NCI-H2107 treated with DMSO at 0.1 percent for 48 hours (cell line): ENCODE data around the gene APOM.

Source experiments
- DNase-seq: peaks from one replicate; lab custom pipeline; 2025; ENCODE audit not compliant: unreplicated experiment; lab: John Stamatoyannopoulos, UW

The APOM gene

DNA sequence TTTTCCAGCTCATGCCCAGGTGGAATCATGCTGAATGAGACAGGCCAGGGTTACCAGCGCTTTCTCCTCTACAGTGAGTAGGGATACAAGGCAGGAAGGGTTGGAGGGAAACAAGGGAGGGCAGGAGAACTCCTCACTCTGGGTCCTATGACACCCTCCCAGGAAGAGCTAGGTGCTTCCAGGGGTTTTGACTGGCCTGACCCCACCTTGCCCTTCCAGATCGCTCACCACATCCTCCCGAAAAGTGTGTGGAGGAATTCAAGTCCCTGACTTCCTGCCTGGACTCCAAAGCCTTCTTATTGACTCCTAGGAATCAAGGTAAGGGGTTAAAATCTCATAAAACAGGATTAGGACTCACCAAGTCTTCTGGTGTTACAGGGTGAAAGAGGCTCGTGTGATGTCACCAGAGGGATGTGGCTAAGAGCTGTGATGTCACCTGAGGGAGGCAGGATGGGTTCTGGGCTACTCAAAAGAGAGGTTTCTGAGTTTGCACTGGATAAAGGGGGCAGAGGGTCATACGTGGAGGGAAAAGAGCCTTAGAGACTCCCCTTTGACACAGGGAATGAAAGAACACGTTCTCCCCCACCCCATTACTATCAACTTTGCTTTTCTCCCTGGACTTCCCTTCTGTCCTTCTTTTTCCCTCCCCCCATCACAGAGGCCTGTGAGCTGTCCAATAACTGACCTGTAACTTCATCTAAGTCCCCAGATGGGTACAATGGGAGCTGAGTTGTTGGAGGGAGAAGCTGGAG is 1.9 kb downstream of the APOM start:
- DNase-seq, result no peak

DNA sequence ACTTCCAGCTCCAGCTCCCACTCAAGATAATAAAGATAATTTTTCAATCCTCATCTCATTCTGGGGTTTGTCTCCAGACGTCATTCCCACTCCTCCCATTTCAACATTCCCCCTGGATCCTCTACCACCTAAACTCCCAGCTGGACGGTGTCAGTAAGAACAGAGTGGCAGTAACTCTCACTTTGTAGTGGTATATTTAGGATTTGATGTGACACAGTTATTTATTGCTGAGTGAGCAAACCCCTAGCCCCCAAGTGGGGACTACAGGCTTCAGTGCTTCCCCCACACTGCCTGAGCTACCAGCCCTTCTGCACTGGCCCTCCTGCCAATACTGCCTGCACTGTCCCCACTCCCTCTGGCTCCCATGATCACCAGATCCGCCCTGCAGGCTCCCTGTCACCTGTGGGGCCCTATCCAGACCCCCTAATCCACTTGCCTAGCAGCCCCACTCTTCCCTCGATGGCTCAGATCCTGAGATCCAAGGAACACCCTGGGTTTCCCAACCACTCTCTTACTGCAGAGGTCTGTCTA is 2.5 kb downstream of the APOM start:
- DNase-seq, result no peak

- no peak for DNase-seq
These were observed 3.4 kb downstream of the APOM start for GRCh38 chr6:31658983-31659648.

DNA sequence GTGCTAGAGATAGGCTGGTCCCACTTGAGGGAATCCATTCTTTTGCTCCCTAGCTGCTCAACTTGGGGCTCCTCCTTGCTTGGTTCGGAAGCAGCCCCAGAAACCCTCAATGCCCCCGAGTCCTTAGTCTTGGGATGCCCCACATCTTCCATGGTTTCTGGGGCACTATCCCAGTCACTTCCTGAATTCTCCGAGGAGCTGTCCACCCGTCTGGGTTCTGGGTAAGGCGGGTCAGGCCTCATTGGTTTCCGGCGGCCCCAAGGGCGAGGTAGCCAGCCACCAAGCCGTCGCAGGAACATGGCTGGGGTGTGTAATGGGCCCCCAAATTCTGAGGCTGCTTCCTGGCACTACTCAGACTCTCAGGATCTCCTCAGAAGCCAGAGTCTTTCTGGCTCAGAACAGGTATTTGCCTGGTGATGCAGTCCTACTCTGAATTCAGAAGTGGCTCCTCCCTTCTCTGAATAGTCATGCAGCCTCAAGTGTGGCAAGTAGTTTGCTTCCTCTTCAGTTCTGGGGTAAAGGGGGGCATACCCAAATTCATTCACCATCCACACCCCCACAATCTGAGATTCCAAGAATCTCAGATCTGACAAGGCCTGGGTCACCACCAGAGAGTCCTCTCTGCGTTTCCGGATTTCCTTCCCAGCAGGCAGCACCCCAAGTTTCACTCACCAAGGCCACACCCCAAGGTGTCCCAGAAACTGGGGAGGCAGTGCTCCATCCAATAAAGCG is 4.1 kb downstream of the APOM start:
- no peak for DNase-seq

DNA sequence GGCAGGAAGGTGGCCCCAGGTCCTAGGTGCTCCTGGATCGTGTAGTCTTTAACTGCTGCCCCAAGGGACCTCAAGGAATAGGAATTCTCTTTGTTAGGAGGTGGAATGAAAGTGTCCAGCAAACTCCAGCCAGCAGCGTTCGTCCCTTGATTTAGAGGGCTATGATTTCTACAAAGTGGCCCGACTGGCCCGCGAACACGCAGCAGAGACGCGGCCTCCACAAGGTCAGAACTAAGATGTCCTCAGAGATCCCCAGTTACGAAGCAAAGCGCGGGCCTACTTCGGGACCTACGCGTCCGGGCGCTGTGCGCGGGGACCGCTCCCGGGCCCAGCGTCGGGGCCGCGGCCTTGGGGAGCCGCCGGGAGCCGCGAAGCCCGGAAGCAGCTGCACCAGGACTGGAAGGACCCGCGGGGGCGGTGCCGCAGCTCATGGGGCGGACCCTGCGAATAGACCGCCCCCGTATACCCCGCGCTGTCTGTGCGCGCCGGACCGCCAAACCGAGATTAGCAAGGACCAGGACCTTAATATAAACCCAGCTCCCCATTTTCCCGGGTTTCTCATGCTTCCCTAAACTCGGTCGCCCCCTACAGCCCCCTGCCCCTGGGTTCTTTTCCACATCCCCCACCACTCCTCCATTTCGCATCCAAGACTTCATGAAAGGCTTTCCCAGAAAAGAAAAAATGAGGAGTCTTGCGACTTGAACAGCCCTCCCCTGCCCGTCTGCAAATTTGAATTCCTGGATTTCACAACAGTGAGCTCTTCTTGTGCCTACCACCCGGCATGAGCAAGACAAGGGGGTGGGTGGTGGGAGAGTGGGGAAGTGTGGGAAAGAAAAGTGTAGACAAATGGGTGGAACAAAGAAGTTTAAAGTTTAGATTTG is 4.9 kb downstream of the APOM start, which contains the start of gene C6orf47:
TSS of gene C6orf47 (minus strand) at position 398 of the 881 bp plus-strand sequence. CDS start 831 bp downstream, outside the sequence.
- DNase-seq, result peak; percentile 30

DNA sequence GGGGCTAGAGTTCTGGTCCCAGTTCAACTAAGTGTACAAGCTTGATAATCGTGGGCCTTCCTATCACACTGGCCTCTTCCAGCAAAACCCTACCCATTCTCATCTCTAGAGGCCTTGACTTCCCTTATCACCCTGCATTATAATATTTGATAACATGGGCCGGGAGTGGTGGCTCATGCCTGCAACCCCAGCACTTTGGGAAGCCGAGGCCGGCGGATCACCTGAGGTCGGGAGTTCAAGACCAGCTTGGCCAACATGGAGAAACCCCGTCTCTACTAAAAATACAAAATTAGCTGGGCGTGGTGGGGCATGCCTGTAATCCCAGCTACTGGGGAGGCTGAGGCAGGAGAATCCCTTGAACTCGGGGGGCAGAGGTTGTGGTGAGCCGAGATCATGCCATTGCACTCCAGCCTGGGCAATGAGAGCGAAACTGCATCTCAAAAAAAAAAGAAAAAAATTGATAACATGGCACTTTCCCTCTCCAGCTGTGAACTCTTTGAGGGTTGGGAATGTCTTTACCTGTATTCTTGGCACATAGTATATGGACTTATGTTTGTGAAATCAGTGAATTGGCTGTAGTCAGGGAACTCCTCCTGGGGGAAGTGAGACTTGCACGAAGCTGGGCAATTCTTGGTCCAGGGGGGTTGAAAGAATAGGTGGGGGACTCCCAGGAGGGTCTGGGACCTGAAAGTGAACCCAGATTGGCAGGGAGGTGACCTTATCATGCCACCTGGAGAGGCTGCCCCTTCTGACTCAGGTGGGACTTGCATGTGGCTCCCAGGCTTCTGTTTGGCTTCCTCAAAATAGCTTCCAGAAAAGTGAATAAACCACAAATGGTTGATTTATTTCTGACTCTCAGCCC is 5.8 kb downstream of the APOM start:
- no peak for DNase-seq

DNA sequence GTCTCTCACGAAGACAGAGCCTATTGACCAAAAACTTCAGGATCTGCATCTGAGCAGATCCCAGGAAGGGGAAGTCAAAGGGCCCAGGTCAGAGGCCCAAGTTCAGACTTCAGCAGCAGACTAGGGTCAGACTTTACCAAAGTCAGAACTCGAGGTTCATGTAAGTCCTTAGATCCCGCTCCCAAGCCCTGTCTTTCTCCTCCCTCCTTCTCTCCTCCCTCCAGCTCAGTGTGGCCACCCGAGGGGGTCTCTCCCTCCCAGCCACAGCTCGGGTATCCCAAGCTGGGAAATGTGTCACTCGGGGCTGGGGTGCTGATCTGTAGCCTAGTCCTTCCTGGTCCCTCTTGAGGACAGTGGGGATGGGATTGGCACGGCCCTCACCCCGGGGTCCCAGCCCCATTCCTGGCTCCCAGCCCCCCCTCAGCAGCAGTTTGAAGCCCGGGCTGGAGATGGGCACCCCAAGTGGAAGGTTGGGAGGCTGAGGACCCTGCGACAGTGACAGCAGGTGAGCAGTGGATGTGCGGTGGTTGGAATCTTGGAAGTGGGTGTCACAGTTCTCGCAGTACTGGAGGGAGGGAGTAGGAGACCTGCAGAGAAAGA is 6.5 kb downstream of the APOM start:
- no peak for DNase-seq

DNA sequence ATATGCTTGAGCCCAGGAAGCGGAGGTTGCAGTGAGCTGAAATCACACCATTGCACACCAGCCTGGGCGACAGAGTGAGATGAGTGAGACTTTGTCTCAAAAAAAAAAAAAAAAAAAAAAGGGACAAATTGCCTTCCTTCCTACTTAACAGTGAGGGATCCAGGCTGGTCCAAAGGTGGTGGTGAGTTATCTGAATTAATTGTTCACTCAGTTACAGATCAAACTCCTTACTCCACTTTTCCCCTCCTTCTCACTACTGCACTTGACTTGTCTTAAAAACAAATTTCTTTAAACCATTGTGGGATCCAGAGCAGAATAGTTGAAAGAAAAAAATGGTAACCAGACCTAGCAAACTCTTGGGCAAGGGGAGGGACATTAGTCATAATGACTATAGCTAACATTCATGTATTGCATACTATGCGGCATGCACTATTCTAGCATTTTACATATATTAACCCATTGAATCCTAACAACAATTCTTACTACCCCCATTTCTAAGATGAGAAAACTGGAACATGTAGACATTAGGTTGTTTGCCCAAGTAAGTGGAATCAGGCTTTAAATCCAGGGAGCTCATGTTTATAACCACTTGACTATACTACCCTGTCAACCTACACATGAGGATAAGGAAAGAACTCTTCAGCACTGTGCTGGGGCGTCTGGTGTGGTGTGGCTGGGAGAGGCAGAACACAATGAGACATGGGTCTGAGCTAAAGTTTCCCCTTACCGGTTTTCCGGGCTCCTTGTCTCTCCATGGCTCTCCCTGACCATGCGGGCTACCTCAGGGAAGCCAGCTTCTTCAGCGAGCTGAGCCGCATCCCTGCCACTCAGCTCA is 7.6 kb downstream of the APOM start:
- no peak for DNase-seq

- DNase-seq, result no peak
These were observed 8.5 kb downstream of the APOM start for GRCh38 chr6:31663961-31664789.

GRCh38 chr6:31664790-31665500 is 9.3 kb downstream of the APOM start, which contains the start of gene GPANK1:
TSS of gene GPANK1 (minus strand) at chr6:31664997. CDS start at chr6:31664478, 519 bp downstream.
- DNase-seq, result peak; percentile 72

- peak; percentile 94 for DNase-seq
These were observed 10.0 kb downstream of the APOM start, which contains the start of gene CSNK2B for GRCh38 chr6:31665501-31666336. TSS of gene CSNK2B (plus strand) at chr6:31666080. CDS start at chr6:31666832, 752 bp downstream.

GRCh38 chr6:31666337-31666965 is 10.8 kb downstream of the APOM start:
- no peak for DNase-seq

DNA sequence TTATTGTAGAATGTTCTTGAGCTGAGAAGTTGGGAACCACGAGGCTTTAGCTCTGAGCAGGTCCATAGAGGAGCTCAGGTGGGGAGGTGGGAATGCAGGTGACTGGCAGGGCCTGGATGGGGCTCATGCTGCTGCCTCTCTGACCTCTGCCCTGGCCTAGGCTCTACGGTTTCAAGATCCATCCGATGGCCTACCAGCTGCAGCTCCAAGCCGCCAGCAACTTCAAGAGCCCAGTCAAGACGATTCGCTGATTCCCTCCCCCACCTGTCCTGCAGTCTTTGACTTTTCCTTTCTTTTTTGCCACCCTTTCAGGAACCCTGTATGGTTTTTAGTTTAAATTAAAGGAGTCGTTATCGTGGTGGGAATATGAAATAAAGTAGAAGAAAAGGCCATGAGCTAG is 14.0 kb downstream of the APOM start, which contains the start of gene LY6G5B:
TSS of gene LY6G5B (plus strand) at position 301 of the 400 bp plus-strand sequence. CDS start 975 bp downstream, outside the sequence.
- DNase-seq, result no peak

DNA sequence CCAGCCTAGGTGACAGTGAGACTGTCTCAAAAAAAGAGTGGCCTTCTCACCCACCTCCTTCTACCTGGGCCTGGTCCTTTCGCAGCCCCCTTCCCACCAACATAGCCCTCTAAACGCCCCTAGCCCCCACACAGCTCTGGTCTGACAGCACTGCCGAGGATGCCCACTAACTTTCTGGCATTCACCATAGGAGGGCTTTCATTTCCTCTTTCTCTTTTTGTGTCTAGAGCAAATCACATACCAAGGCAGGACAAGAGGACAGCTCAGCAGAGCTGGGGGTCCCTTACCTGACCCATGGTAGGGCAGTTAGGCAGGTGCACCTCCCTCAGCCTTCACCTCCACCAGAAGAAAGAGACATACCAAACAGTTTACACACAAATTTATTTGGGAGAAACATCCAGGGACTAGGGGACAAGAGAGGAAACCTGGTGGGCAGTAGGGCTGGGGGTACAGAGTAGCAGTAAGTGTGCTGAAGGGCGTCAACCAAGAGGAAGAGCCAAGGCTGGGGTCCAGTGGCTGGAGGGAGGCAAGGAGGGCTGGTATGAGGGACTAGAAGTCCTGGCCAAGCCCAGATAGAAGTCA is 20.7 kb downstream of the APOM start:
- no peak for DNase-seq

GRCh38 chr6:31676904-31677303 is 21.2 kb downstream of the APOM start:
- DNase-seq, result no peak
